Measurements from ENCODE around the gene PGC.

- no peak for TF ChIP-seq POLR2A (IDR thresholded peaks at IDR 0.05)
- TF ChIP-seq CTCF (IDR thresholded peaks at IDR 0.05) = no peak
- no peak for TF ChIP-seq EP300 (IDR thresholded peaks at IDR 0.05)
Observed at GRCh38 chr6:41731561-41732086, 15.6 kb downstream of the PGC start.

Data from ovary (tissue), 3 donors.